Natural killer cell (primary cell): ENCODE measurements around the gene LIFR. TPM values are rescaled to one million over a fixed set of nuclear protein-coding genes. Genes with fewer than 3 reads are reported as not detected.

Experiments used
- ATAC-seq, 3 donors: fragments of 150-1000 bp in 2 of 3; fragments of 200-7000 bp in 1 of 3; cut with Tn5 transposase; 1 replicate in 1 of 3; 2 replicates in 2 of 3; pipeline ENCODE4 v1.10.0; 2021; ENCODE audit warnings: mild to moderate bottlenecking in 2 of 3, moderate library complexity in 2 of 3
- DNase-seq, 2 donors: peaks; one replicate each; pipeline versions ENCODE4 v3.0.0 to v3.0.0-alpha.2; 2013 to 2021; ENCODE audit warnings: mixed read lengths in 1 of 2
- H3K27ac ChIP-seq: one replicate; pipeline ENCODE4 v1.5.1; 2013; ENCODE audit warnings: mild to moderate bottlenecking, low read length
- H3K27me3 ChIP-seq: one replicate; pipeline ENCODE4 v1.6.1; 2013; ENCODE audit warnings: low read length; ENCODE audit not compliant: control insufficient read depth, insufficient read depth
- H3K36me3 ChIP-seq: one replicate; pipeline ENCODE4 v1.6.1; 2013; ENCODE audit warnings: low read length; ENCODE audit not compliant: control insufficient read depth, insufficient read depth
- H3K4me1 ChIP-seq: one replicate; pipeline ENCODE4 v1.6.1; 2013; ENCODE audit warnings: low read length; ENCODE audit not compliant: control insufficient read depth, insufficient read depth
- H3K4me3 ChIP-seq: one replicate; pipeline ENCODE4 v1.5.1; 2013; ENCODE audit warnings: low read length
- H3K9me3 ChIP-seq: one replicate; pipeline ENCODE4 v1.6.1; 2013; ENCODE audit warnings: low read length; ENCODE audit not compliant: control insufficient read depth, insufficient read depth
- H3K27ac Mint-ChIP-seq, 2 donors: one replicate each; pipeline ENCODE4 v1.8.0; 2022; ENCODE audit warnings: mild to moderate bottlenecking in 2 of 2, mixed read lengths in 2 of 2, moderate library complexity in 1 of 2
- H3K27me3 Mint-ChIP-seq, 2 donors: one replicate each; pipeline ENCODE4 v1.8.0; 2022; ENCODE audit warnings: low read depth in 2 of 2, mixed read lengths in 2 of 2
- H3K36me3 Mint-ChIP-seq: one replicate; pipeline ENCODE4 v1.8.0; 2022; ENCODE audit warnings: mixed read lengths
- H3K4me1 Mint-ChIP-seq, 2 donors: one replicate each; pipeline ENCODE4 v1.8.0; 2022; ENCODE audit warnings: mixed read lengths in 2 of 2
- H3K4me3 Mint-ChIP-seq: one replicate; pipeline ENCODE4 v1.8.0; 2022; ENCODE audit warnings: mild to moderate bottlenecking, moderate library complexity, mixed read lengths
- H3K9me3 Mint-ChIP-seq, 2 donors: one replicate each; pipeline ENCODE4 v1.8.0; 2022; ENCODE audit warnings: mixed read lengths in 2 of 2
- WGBS: methylation state at CpG from one replicate; pipeline ENCODE4 v1.1.7; 2013; ENCODE audit warnings: missing lambda C conversion rate; ENCODE audit not compliant: insufficient coverage; 5-methylcytosine and 5-hydroxymethylcytosine counted together
- intact Hi-C: fragments of 100-400 bp; cut with micrococcal nuclease; formaldehyde crosslinking; loops from one replicate; pipeline ENCODE4 v1.14.2; 2022
- total RNA-seq, 4 donors: library from RNA; stranded (reverse); fragments of 120-200 nt in 1 of 4; gene quantifications; one replicate each; pipeline versions ENCODE4 v1.2.3 to v1.2.4, GENCODE V29; 2013 to 2022
- TF ChIP-seq, protein P1 (sequence below): fragments of 200-600 bp; IDR thresholded peaks from one replicate; pipeline ENCODE4 v1.8.0; 2022; ENCODE audit warnings: antibody characterized with exemption

The LIFR gene
- total RNA-seq, 3 donors from 2014 or later (not counting 1 experiment from before 2014, with no cell fraction given): not detected

DNA sequence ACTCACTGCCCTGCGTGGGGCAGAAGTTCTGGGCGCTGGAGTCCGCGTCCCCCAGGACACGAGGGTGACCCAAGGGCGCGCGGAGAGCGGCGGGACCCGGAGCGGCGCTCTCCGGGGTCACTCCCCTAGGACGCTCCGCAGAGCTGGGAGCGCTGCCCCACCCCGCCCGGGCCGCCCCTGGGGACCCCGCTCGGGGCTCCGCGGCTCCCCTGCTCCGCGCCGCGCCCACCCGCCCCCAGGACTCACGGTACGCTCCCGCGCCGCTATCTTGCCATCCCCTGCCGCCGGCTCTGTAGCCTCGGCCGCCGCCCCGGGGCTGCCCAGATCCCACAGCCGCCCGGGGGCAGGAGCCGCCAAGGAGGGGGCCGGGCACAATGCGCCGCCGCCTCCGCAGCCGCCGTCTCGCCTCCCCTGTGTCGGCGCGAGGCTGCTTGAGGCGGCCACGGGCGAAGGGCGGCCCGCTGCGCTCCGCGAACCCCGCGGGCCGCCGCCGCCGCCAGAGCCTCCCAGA lies 303 bp downstream of the LIFR start:
- TF ChIP-seq, protein P1, sequence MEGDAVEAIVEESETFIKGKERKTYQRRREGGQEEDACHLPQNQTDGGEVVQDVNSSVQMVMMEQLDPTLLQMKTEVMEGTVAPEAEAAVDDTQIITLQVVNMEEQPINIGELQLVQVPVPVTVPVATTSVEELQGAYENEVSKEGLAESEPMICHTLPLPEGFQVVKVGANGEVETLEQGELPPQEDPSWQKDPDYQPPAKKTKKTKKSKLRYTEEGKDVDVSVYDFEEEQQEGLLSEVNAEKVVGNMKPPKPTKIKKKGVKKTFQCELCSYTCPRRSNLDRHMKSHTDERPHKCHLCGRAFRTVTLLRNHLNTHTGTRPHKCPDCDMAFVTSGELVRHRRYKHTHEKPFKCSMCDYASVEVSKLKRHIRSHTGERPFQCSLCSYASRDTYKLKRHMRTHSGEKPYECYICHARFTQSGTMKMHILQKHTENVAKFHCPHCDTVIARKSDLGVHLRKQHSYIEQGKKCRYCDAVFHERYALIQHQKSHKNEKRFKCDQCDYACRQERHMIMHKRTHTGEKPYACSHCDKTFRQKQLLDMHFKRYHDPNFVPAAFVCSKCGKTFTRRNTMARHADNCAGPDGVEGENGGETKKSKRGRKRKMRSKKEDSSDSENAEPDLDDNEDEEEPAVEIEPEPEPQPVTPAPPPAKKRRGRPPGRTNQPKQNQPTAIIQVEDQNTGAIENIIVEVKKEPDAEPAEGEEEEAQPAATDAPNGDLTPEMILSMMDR: no peak
- Histone ChIP-seq H3K4me1 (peaks cover 10% of the 10 kb centered on the region), H3K27me3 (peaks cover 49% of the 10 kb centered on the region), H3K27ac (no peak overlapping the region), H3K36me3 (no peaks in the 10 kb centered on the region), H3K4me3 (no peak overlapping the region), H3K9me3 (no peaks in the 10 kb centered on the region)
- Mint-ChIP-seq H3K27ac (no peak overlapping the region), H3K36me3 (no peaks in the 10 kb centered on the region), H3K27me3 (peaks cover 53 to 72% of the 10 kb centered on the region in 2 donors), H3K4me1 (peaks cover 8 to 10% of the 10 kb centered on the region in 2 donors), H3K4me3 (no peak overlapping the region), H3K9me3 (no peaks in the 10 kb centered on the region)
- DNase-seq (no peak), ATAC-seq (peak in 1 of 3 donors; percentile 59)
- intact Hi-C loops: no loop called here
- 3% methylated on average over 68 of the region's 68 CpGs for WGBS

DNA sequence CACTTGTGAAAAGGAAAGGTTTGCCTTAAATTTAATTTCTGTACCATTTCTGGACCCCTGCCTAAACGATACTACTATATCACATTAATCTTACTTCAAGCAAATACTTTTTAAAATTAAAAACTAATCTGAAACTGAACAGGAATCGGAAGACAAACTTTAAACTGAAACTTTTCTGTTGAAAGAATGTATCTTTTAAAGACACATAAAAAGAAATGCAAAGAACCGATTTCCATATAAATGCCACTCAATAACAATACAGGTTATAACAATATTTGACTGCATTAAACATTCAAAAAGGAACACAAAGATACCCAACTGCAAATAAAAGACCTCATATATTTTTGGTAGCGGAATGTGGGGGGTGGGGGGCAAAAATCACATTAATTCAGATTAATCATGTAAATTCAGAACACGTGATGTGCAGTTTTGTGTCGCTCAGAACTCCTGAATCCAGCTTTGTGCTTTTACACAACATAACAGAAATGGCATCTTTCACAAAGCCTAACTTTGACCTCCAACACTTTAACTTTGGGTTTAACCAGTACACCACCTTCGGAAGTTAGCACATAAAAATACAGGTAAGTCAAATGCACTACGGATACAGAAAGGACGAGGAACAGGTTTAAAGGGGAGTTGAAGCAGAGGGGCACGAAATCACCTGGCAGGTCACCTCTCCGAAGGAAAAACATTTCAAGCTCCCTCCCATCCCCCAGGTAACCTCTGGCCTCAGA lies 925 bp downstream of the LIFR start:
- Mint-ChIP-seq H3K36me3 (no peaks in the 10 kb centered on the region), H3K4me1 (peaks cover 8 to 10% of the 10 kb centered on the region in 2 donors), H3K27me3 (peaks cover 53 to 75% of the 10 kb centered on the region in 2 donors), H3K27ac (no peak overlapping the region), H3K9me3 (no peaks in the 10 kb centered on the region), H3K4me3 (peak overlapping the region; percentile 86)
- Histone ChIP-seq H3K36me3 (no peaks in the 10 kb centered on the region), H3K4me1 (peaks cover 10% of the 10 kb centered on the region), H3K9me3 (no peaks in the 10 kb centered on the region), H3K4me3 (no peak overlapping the region), H3K27ac (no peak overlapping the region), H3K27me3 (peaks cover 51% of the 10 kb centered on the region)
- intact Hi-C loops: no loop called here
- DNase-seq (no peak), ATAC-seq (no peak)
- TF ChIP-seq, protein P1: no peak
- WGBS: 37% methylated on average over 8 of the region's 11 CpGs

DNA sequence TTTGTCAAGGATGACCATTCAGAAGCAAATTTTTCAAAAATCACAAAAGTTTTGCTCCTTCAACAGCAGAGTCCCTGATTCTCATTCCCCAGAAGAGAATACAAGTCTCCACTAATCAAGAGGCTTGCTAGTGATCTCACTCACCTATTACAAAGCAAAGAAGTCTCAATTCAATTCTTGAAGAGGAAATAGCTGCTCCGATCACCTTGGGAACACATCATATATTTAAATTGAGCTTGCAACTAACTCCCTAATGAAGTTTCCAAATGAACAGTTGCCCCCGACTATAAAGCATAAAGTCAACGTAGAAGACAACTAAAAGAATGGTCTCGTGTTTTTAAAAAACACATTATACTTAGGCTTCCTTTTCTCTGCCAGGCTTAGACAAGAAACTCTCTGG lies 1.6 kb downstream of the LIFR start:
- H3K27me3 ChIP-seq: peaks cover 47% of the 10 kb centered on the region
- H3K27ac ChIP-seq: no peak overlapping the region
- H3K36me3 ChIP-seq: no peaks in the 10 kb centered on the region
- WGBS: 29% methylated on average over 4 of the region's 4 CpGs
- Mint-ChIP-seq H3K27me3 (peaks cover 53 to 75% of the 10 kb centered on the region in 2 donors), H3K36me3 (no peaks in the 10 kb centered on the region), H3K4me1 (peaks cover 8 to 10% of the 10 kb centered on the region in 2 donors), H3K4me3 (peak overlapping the region; percentile 86), H3K27ac (no peak overlapping the region), H3K9me3 (no peaks in the 10 kb centered on the region)
- no peak overlapping the region for H3K4me3 ChIP-seq
- no peak for ATAC-seq
- H3K4me1 ChIP-seq: peaks cover 10% of the 10 kb centered on the region
- H3K9me3 ChIP-seq: no peaks in the 10 kb centered on the region
- intact Hi-C loops: no loop called here
- no peak for DNase-seq
- TF ChIP-seq, protein P1: no peak
